K562 (cell line): Measurements from ENCODE around the gene CORO1A.
"Not testable (repeated sequence)": the region's sequence is repeated elsewhere in the genome, so short reads cannot be mapped to it uniquely, and the experiment has no call there.

Source experiments
- ZNF175 ChIP-seq: fragments of 200-800 bp; sonication (Bioruptor generic); IDR thresholded peaks from 2 replicates; pipeline ENCODE4 v1.6.1; 2016; ENCODE audit warnings: low read depth, mild to moderate bottlenecking, missing genetic modification characterization, missing compliant biosample characterization
- TF ChIP-seq, protein P1 (sequence below), 3 experiments: IDR thresholded peaks in 2 of 3; conservative IDR thresholded peaks in 1 of 3; 2 replicates each; pipeline ENCODE4 v1.5.1; 2011 to 2012; ENCODE audit warnings: low read length in 3 of 3, mild to moderate bottlenecking in 3 of 3, control low read depth in 2 of 3, improper control_type of control experiment in 1 of 3, inconsistent platforms in 1 of 3, low read depth in 1 of 3, mixed read lengths in 1 of 3, moderate library complexity in 1 of 3; ENCODE audit not compliant: insufficient read depth in 2 of 3

DNA sequence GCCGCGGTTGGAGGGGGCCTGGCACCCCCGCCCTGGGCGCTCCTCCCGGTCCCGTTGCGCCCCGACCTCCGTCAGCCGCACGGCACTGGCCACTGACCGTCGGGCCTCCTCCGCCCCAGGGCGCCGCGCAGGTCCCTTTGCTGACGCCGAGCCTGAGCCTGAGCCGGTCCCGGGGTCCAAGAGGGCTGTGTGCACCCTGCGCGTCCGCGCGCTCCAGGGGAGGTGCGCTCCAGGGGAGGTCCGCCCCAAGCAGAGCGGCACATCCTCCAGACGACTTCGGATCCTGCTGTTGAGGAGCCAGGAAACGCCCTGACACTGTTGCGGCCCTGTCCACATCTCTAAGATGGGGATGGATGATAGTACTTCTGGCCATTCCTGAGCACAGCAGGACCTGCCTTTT lies 22.9 kb downstream of the CORO1A start:
- TF ChIP-seq ZNF175: not testable (repeated sequence)
- TF ChIP-seq, protein P1, sequence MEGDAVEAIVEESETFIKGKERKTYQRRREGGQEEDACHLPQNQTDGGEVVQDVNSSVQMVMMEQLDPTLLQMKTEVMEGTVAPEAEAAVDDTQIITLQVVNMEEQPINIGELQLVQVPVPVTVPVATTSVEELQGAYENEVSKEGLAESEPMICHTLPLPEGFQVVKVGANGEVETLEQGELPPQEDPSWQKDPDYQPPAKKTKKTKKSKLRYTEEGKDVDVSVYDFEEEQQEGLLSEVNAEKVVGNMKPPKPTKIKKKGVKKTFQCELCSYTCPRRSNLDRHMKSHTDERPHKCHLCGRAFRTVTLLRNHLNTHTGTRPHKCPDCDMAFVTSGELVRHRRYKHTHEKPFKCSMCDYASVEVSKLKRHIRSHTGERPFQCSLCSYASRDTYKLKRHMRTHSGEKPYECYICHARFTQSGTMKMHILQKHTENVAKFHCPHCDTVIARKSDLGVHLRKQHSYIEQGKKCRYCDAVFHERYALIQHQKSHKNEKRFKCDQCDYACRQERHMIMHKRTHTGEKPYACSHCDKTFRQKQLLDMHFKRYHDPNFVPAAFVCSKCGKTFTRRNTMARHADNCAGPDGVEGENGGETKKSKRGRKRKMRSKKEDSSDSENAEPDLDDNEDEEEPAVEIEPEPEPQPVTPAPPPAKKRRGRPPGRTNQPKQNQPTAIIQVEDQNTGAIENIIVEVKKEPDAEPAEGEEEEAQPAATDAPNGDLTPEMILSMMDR (IDR thresholded peaks at IDR 0.05 in 2 of 3, conservative IDR thresholded peaks at IDR 0.05 in 1 of 3; ENCODE audit: insufficient read depth in 2 of 3, low read depth in 1 of 3, low read length in 3 of 3): not testable (repeated sequence)
